Esophagus muscularis mucosa (tissue), 4 donors: ENCODE measurements around the gene NTRK2.

Experiments
- EP300 ChIP-seq: sonication (generic); formaldehyde crosslinking; IDR thresholded peaks from one replicate; pipeline ENCODE4 v1.6.1; 2017; ENCODE audit warnings: antibody characterized with exemption
- POLR2A ChIP-seq: fragments of 450-650 bp; IDR thresholded peaks from one replicate; pipeline ENCODE4 v1.6.1; 2017; ENCODE audit warnings: antibody characterized with exemption, moderate library complexity, mild to moderate bottlenecking, low read depth
- POLR2AphosphoS5 ChIP-seq, 2 donors: sonication (generic); formaldehyde crosslinking; IDR thresholded peaks; one replicate each; pipeline ENCODE4 v1.6.1; 2017; ENCODE audit warnings: antibody characterized with exemption in 2 of 2
- TF ChIP-seq, protein P1 (sequence below), 3 experiments: fragments of 200-600 bp in 2 of 3; fragments of 450-650 bp in 1 of 3; sonication (generic) in 2 of 3; IDR thresholded peaks; one replicate each; pipeline ENCODE4 v1.5.1; 2017 to 2019; ENCODE audit warnings: antibody characterized with exemption in 3 of 3, mild to moderate bottlenecking in 2 of 3, moderate library complexity in 1 of 3

DNA sequence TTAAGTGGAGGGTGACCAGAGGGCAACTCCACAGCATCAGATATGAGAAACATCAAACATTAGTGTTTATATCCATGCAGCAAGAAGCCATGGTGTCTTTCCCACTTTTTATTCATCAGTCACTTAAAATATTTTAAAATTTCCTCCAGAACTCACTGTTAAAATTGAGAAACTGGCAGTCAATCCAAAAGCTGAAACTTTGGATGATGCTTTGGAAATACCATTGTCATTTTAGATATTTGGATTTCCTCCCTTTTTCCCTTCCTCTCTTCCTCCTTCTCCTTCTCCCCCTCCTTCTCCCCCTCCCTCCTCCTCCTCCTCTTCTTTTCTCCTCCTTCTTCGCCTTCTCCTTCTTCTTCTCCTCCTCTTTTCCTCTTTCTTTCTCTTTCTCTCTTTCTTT lies 33.1 kb upstream of the NTRK2 start:
- TF ChIP-seq, protein P1, sequence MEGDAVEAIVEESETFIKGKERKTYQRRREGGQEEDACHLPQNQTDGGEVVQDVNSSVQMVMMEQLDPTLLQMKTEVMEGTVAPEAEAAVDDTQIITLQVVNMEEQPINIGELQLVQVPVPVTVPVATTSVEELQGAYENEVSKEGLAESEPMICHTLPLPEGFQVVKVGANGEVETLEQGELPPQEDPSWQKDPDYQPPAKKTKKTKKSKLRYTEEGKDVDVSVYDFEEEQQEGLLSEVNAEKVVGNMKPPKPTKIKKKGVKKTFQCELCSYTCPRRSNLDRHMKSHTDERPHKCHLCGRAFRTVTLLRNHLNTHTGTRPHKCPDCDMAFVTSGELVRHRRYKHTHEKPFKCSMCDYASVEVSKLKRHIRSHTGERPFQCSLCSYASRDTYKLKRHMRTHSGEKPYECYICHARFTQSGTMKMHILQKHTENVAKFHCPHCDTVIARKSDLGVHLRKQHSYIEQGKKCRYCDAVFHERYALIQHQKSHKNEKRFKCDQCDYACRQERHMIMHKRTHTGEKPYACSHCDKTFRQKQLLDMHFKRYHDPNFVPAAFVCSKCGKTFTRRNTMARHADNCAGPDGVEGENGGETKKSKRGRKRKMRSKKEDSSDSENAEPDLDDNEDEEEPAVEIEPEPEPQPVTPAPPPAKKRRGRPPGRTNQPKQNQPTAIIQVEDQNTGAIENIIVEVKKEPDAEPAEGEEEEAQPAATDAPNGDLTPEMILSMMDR (IDR thresholded peaks at IDR 0.05) = no peak
- TF ChIP-seq EP300 (no peak), POLR2A (no peak), POLR2AphosphoS5 (IDR thresholded peaks at IDR 0.05) (no peak)
